Measurements from ENCODE around the gene MECP2.

Gene MECP2

GRCh38 chrX:154059231-154059630 is 38.3 kb downstream of the MECP2 start:
- no peak for DNase-seq

GRCh38 chrX:154058214-154058997 is 39.1 kb downstream of the MECP2 start:
- DNase-seq, result peak in 1 of 2 donors; percentile 37

DNA sequence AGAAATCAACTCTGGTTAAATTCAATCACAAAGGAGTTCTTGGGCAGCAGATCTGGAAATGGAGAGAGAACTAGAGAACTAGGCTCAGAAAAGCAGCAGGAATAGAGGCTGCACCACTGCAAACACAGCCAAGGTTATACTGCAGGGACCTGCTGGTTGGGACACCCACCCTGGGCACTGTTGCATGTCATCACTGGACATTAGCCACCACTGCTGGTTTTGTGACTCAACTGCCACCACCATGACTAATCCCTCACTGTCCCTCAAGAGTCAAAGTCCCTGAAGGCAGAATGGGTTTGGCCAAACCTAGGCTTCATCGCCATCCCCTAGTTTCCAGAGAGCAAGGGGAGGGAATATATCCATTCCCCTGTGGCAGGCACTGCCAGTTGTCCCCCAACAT is 39.7 kb downstream of the MECP2 start:
- peak; percentile 27 to 36 for DNase-seq

DNA sequence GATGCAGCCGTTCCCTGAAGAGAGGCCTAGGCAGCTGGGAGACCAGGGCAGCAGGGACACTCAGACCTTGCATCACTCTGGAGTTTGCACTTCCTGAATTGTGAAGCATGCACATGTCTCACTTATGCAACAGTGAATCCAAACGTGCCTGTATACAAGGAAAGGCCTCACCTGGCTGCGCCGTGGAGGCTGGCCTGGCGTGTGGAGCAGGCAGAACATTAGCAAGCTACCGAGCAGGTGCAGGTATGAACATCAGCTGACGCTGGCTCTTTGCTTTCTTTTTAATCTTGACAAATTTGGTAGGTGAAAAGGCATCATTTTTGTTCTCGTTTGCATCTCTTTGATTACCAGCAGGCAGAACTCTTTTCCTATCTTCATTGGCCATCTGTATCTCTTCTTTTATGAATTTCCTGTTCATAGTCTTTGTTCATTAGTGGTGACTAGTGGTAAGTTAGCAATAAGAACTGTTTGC is 40.7 kb downstream of the MECP2 start:
- DNase-seq, result peak; percentile 55 to 63

DNA sequence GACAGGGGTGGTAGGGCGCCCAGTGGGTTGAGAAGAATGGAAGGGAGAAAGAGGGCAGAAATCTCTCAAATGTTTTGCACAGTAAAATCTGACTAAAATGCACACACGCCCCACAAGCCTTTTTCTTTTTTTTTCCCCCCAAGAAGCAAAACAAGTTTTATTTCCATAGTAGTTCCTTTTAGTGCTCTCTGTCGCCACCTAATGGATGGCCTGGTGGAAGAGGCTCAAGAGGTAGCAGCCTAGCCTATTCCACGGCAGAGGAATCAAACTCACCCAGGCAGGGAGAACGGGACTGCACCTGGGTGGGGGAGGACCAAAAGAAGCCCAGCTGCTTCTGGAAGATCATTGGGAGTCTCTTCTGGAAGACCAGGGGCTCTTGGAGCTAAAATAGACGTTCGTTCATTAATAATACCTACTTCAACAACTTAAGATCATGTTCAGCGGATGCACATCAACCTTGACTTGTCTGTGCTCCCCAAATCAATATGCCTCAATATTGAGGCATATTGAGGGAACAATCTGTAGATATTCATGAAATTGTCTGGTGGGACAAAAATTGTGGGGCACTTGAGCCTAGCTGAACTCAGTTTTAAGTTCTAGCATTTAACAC is 46.2 kb downstream of the MECP2 start:
- DNase-seq, result peak in 1 of 2 donors; percentile 79

DNA sequence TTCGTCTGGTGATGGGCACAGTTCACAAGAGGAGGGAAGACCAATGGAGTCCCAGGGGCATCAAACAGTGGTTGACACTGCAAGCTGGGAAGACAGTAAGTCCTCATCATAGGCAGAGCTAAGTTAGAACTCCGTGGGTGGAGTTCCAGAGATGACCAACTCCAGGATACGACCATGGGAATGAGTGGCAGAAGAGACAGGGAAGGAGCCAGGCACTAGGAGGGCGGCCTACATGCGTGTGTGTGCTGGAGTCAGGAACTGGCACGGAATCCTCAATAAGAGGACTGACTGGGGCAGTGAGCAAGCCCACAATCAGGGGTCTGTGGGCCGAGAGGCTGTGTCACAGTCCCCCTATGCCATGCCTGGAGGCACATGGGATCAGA is 47.4 kb downstream of the MECP2 start:
- DNase-seq, result no peak

- no peak for DNase-seq
These were observed 48.1 kb downstream of the MECP2 start for GRCh38 chrX:154049209-154050112.

DNA sequence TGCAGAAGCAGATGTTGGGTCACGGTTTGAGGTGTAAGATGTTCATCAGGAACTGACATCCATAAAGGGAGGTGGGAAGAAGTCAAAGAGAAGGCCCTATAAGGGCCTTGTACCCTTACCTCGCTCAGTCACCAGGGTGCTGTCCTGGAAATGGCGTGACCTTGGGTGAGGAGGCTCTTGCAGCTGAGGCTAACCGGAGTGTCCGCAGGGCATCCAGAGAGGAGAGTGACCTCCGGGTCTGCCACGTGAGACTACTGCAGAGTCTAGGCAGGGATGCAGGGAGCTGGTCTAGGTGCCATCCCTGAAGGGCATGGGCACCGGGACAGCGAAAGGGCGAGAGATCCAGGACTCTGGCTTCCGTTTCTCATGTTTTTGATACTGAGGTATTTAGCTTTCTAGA is 49.1 kb downstream of the MECP2 start:
- DNase-seq, result no peak

GRCh38 chrX:154046940-154047610 is 50.4 kb downstream of the MECP2 start:
- no peak for DNase-seq

DNA sequence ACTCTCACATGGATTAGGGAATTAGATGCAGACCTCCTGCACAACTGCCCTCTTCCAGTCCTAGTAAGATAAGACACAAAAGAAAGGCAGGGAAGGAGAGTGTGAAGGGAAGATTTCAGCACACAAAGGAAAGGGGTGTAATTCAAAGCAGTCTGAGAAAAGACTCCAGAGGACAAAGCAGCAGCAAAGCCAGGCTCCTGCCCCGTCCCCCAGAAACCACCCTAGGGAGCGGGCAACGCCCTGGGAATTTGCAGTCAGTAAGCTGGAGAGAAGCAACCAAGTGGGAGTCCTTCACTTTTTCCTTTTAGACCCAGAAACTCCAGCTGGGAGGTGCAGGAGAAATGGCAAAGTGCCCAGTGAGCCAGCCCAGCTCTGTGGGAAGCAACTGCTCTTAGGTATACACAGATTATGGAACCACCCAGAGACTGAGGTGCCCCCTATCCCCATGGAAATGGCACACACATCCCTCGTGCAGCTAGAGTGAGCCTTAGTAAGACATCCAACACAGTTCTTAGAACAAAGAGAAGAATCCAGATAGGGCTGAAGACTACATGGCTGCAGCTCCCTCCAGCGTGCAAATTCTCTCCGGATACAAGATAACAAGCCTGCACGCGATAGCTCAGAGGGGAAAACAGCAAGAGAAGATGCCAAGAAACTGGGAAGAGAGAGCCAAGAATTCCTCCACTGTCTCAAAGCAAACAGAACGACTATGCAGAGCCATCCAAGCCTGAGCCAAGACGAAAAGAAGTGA is 51.3 kb downstream of the MECP2 start:
- no peak for DNase-seq

- DNase-seq, result peak; percentile 28 to 65
These were observed 53.4 kb downstream of the MECP2 start for GRCh38 chrX:154044091-154044490.

GRCh38 chrX:154043003-154043763 is 54.3 kb downstream of the MECP2 start:
- DNase-seq, result peak; percentile 67 to 80

- peak in 1 of 2 donors; percentile 42 for DNase-seq
These were observed 56.7 kb downstream of the MECP2 start for GRCh38 chrX:154040863-154041262.

DNA sequence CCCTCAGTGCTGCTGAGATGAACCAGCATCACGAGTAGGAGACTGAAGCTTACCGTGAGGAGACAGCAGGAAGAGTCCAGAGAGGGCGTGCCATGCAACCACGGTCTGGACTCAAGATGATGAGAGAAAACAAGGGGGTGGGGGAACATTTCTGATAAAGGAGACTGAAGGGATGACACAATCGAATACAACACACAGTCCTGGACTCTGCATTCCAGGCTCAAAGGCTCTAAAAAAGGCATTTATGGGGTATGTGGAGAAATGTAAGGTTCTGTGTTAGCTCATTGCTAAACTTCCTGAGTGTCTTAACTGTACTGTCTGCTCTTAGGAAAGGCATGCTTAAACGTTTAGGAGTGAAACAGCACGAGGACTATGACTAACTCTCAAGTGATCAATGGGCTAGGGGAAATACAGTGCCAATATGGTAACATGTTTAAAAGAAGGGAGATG is 57.2 kb downstream of the MECP2 start:
- DNase-seq, result peak; percentile 84 to 96

- DNase-seq, result no peak
These were observed 57.9 kb downstream of the MECP2 start for GRCh38 chrX:154039577-154039976.

DNA sequence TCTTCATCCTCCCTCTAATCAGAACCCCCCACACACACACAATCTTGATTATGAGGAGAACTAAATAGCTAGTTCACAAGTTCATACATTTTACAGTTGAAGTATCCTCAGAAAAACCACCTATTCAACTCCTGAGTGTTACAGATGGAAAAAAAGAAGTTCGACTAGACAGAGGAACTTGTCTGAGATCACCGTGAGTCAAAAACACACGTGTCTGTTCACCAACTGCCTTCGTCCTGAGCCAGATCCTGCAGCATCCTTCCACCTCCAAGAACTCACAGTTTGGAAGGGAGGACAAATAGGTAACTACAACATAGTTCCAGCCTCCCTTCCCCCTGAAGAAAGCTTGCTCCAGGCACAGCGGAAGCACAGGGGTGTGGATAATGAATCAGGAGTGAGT is 58.9 kb downstream of the MECP2 start:
- peak; percentile 37 to 48 for DNase-seq

DNA sequence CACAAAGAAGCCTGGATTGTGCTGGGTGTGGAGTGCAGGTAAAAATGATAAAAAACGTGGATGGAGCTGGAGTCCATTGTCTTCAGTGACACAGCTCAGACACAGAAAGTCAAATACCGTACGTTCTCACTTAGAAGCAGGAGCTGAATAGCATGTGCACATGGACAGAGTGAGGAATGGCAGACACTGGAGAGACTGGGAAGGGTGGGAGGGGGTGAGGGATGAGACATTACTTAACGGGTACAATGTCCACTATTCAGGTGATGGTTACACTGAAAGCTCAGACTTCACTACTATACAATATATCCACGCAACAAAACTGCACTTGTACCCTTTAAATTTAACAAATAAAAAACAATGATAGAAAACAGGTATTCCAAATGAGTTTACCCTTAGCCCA is 59.8 kb downstream of the MECP2 start:
- DNase-seq, result no peak

GRCh38 chrX:154036513-154036912 is 61.0 kb downstream of the MECP2 start:
- DNase-seq, result no peak

- no peak for DNase-seq
These were observed 63.7 kb downstream of the MECP2 start for GRCh38 chrX:154033848-154034247.

GRCh38 chrX:154032653-154033052 is 64.9 kb downstream of the MECP2 start:
- DNase-seq, result no peak

GRCh38 chrX:154032160-154032559 is 65.4 kb downstream of the MECP2 start:
- no peak for DNase-seq

All from inflammatory macrophage treated with lipopolysaccharide for 1 hour (primary cell).